Keratinocyte (primary cell): ENCODE results near the gene PIH1D1.

Experiments used
- CTCF ChIP-seq, 3 experiments: IDR thresholded peaks in 1 of 3; conservative IDR thresholded peaks in 1 of 3; optimal IDR thresholded peaks in 1 of 3; 2 replicates in 2 of 3; 3 replicates in 1 of 3; pipeline versions ENCODE3 to v1.5.1; 2011; ENCODE audit warnings: low read length in 3 of 3, mild to moderate bottlenecking in 3 of 3, moderate library complexity in 2 of 3, control low read depth in 1 of 3, inconsistent platforms in 1 of 3; ENCODE audit not compliant: insufficient read depth in 2 of 3; ENCODE audit errors: extremely low read depth in 1 of 3
- EZH2 ChIP-seq: IDR thresholded peaks from one replicate; pipeline ENCODE4 v1.6.1; 2012; ENCODE audit warnings: inconsistent platforms, mild to moderate bottlenecking, low read length, moderate library complexity

- TF ChIP-seq CTCF (optimal IDR thresholded peaks at IDR 0.05 in 1 of 3, IDR thresholded peaks at IDR 0.05 in 1 of 3, conservative IDR thresholded peaks at IDR 0.05 in 1 of 3; ENCODE audit: extremely low read depth in 1 of 3, insufficient read depth in 2 of 3, low read length in 3 of 3) (no peak), EZH2 (no peak)
Observed at GRCh38 chr19:49427339-49427738, 24.3 kb downstream of the PIH1D1 start.
